Activated CD8-positive, alpha-beta T cell treated with anti-CD3 and anti-CD28 coated beads, Interleukin-2, amount 10 ng/mL, durations not matched to agents 7 days and 5 days (primary cell): ENCODE measurements around the gene GGCX. TPM values are rescaled to one million over a fixed set of nuclear protein-coding genes. Genes with fewer than 3 reads are reported as not detected.

Source experiments
- ATAC-seq: fragments of 150-1000 bp; cut with Tn5 transposase; one replicate; pipeline ENCODE4 v1.10.0; 2021; ENCODE audit warnings: moderate library complexity
- CTCF ChIA-PET: fragments of 350-600 bp; sonication (Branson Sonifier 250); formaldehyde crosslinking; loops from one replicate; lab custom pipeline; 2021; ENCODE audit warnings: antibody characterized with exemption; lab: Charles Lee
- POLR2A ChIA-PET: fragments of 350-600 bp; sonication (Branson Sonifier 250); formaldehyde crosslinking; loops from one replicate; lab custom pipeline; 2021; ENCODE audit warnings: antibody characterized with exemption; lab: Charles Lee
- DNase-seq: peaks from one replicate; pipeline ENCODE4 v3.0.0-alpha.2; 2020
- H3K27ac Mint-ChIP-seq: one replicate; pipeline ENCODE4 v1.8.0; 2021; ENCODE audit warnings: mild to moderate bottlenecking, mixed read lengths
- H3K27me3 Mint-ChIP-seq: one replicate; pipeline ENCODE4 v1.8.0; 2021; ENCODE audit warnings: low read depth, mixed read lengths
- H3K36me3 Mint-ChIP-seq: one replicate; pipeline ENCODE4 v1.8.0; 2021; ENCODE audit warnings: low read depth, mixed read lengths
- H3K4me1 Mint-ChIP-seq: one replicate; pipeline ENCODE4 v1.8.0; 2021; ENCODE audit warnings: low read depth, mixed read lengths
- H3K4me3 Mint-ChIP-seq: one replicate; pipeline ENCODE4 v1.8.0; 2021; ENCODE audit warnings: mild to moderate bottlenecking, mixed read lengths
- H3K9me3 Mint-ChIP-seq: one replicate; pipeline ENCODE4 v1.8.0; 2022; ENCODE audit warnings: mixed read lengths; ENCODE audit not compliant: insufficient read depth
- total RNA-seq, 2 experiments: library from RNA; stranded (reverse); gene quantifications; one replicate each; pipeline ENCODE4 v1.2.3, GENCODE V29; 2021

Gene GGCX
- total RNA-seq, 2 experiments from 2014 or later: 18.9 to 20.0 TPM

GRCh38 chr2:85600951-85601770 is 39.9 kb upstream of the GGCX start:
- ATAC-seq (no peak), DNase-seq (no peak)
- Mint-ChIP-seq H3K9me3 (no peaks in the 10 kb centered on the region), H3K36me3 (peaks cover 16% of the 10 kb centered on the region), H3K4me3 (peak overlapping the region; percentile 76), H3K27ac (peak overlapping the region; percentile 7), H3K27me3 (no peaks in the 10 kb centered on the region), H3K4me1 (peaks cover 30% of the 10 kb centered on the region)
- CTCF ChIA-PET: interaction anchor here (1.1 to 1.5 kb wide), 2 partner anchors 36 to 180 kb away, joined by 3 to 4 read pairs; no protein-coding TSS in a partner anchor
- POLR2A ChIA-PET: interaction anchor here (0.7 to 2.9 kb wide), 4 partner anchors 11 to 62 kb away, joined by 3 to 11 read pairs (median 4); partner anchors contain the start of genes C2orf68, MAT2A and VAMP5

- Mint-ChIP-seq H3K27ac (no peak overlapping the region), H3K36me3 (peaks cover 24% of the 10 kb centered on the region), H3K4me1 (peaks cover 36% of the 10 kb centered on the region), H3K4me3 (no peak overlapping the region), H3K27me3 (no peaks in the 10 kb centered on the region), H3K9me3 (no peaks in the 10 kb centered on the region)
- DNase-seq: no peak
- ChIA-PET POLR2A (interaction anchor here (0.6 to 2.9 kb wide), 5 partner anchors 10 to 273 kb away, joined by 3 to 11 read pairs (median 6); partner anchors contain the start of genes C2orf68, MAT2A and TGOLN2), CTCF (interaction anchor here (1.1 kb wide), 1 partner anchor 37 kb away, joined by 3 read pairs; no protein-coding TSS in a partner anchor)
- no peak for ATAC-seq
Measured at GRCh38 chr2:85600235-85600575, 38.9 kb upstream of the GGCX start.

- Mint-ChIP-seq H3K9me3 (no peaks in the 10 kb centered on the region), H3K36me3 (peaks cover 27% of the 10 kb centered on the region), H3K27me3 (no peaks in the 10 kb centered on the region), H3K27ac (peak overlapping the region; percentile 49), H3K4me1 (peaks cover 40% of the 10 kb centered on the region), H3K4me3 (no peak overlapping the region)
- ChIA-PET POLR2A (interaction anchor here (0.6 to 2.9 kb wide), 4 partner anchors 9 to 272 kb away, joined by 3 to 11 read pairs (median 6); partner anchors contain the start of genes C2orf68 and TGOLN2), CTCF (no interaction called here)
- DNase-seq: no peak
- ATAC-seq: no peak
Measured at GRCh38 chr2:85599468-85600234, 38.4 kb upstream of the GGCX start.

- H3K9me3 Mint-ChIP-seq: no peaks in the 10 kb centered on the region
- POLR2A ChIA-PET: interaction anchor here (1.3 to 2.3 kb wide), 2 partner anchors 8 to 11 kb away, joined by 6 read pairs; no protein-coding TSS in a partner anchor
- DNase-seq (no peak), ATAC-seq (no peak)
- peaks cover 46% of the 10 kb centered on the region for H3K4me1 Mint-ChIP-seq
- peaks cover 27% of the 10 kb centered on the region for H3K36me3 Mint-ChIP-seq
- no peak overlapping the region for H3K4me3 Mint-ChIP-seq
- H3K27me3 Mint-ChIP-seq: no peaks in the 10 kb centered on the region
- CTCF ChIA-PET: no interaction called here
- H3K27ac Mint-ChIP-seq: no peak overlapping the region
Measured at GRCh38 chr2:85598594-85599340, 37.5 kb upstream of the GGCX start.

- peaks cover 31% of the 10 kb centered on the region for H3K36me3 Mint-ChIP-seq
- ATAC-seq: no peak
- peak overlapping the region; percentile 97 for H3K27ac Mint-ChIP-seq
- no peak for DNase-seq
- H3K9me3 Mint-ChIP-seq: no peaks in the 10 kb centered on the region
- H3K27me3 Mint-ChIP-seq: no peaks in the 10 kb centered on the region
- CTCF ChIA-PET: interaction anchor here (1.7 to 2.7 kb wide), 2 partner anchors 40 to 45 kb away, joined by 7 to 8 read pairs; no protein-coding TSS in a partner anchor
- POLR2A ChIA-PET: interaction anchor here (0.6 to 4.6 kb wide), 4 partner anchors 9 to 15 kb away, joined by 3 to 28 read pairs (median 18); partner anchors contain the start of genes C2orf68 and VAMP5
- peaks cover 41% of the 10 kb centered on the region for H3K4me1 Mint-ChIP-seq
- peak overlapping the region; percentile 100 for H3K4me3 Mint-ChIP-seq
Measured at GRCh38 chr2:85597241-85597640, 35.9 kb upstream of the GGCX start.

GRCh38 chr2:85596486-85597143 is 35.3 kb upstream of the GGCX start:
- Mint-ChIP-seq H3K27ac (peak overlapping the region; percentile 97), H3K9me3 (no peaks in the 10 kb centered on the region), H3K4me3 (peak overlapping the region; percentile 100), H3K4me1 (peaks cover 37% of the 10 kb centered on the region), H3K27me3 (no peaks in the 10 kb centered on the region), H3K36me3 (peaks cover 33% of the 10 kb centered on the region)
- DNase-seq (no peak), ATAC-seq (no peak)
- CTCF ChIA-PET: interaction anchor here (1.4 to 2.7 kb wide), 3 partner anchors 40 to 175 kb away, joined by 5 to 8 read pairs (median 7); no protein-coding TSS in a partner anchor
- POLR2A ChIA-PET: interaction anchor here (0.6 to 4.6 kb wide), 9 partner anchors 9 to 351 kb away, joined by 3 to 28 read pairs (median 12); partner anchors contain the start of genes C2orf68, MAT2A, USP39 and VAMP5

- H3K4me1 Mint-ChIP-seq: peaks cover 37% of the 10 kb centered on the region
- DNase-seq (no peak), ATAC-seq (peak; percentile 9)
- peak overlapping the region; percentile 100 for H3K4me3 Mint-ChIP-seq
- no peaks in the 10 kb centered on the region for H3K9me3 Mint-ChIP-seq
- ChIA-PET POLR2A (interaction anchor here (0.6 to 4.6 kb wide), 11 partner anchors 9 to 350 kb away, joined by 3 to 28 read pairs (median 8); partner anchors contain the start of genes C2orf68, GGCX, MAT2A and USP39), CTCF (interaction anchor here (1.1 to 2.7 kb wide), 4 partner anchors 41 to 175 kb away, joined by 5 to 12 read pairs (median 8); no protein-coding TSS in a partner anchor)
- H3K27me3 Mint-ChIP-seq: no peaks in the 10 kb centered on the region
- H3K27ac Mint-ChIP-seq: peak overlapping the region; percentile 97
- H3K36me3 Mint-ChIP-seq: peaks cover 36% of the 10 kb centered on the region
Measured at GRCh38 chr2:85596026-85596333, 34.7 kb upstream of the GGCX start.

GRCh38 chr2:85595301-85596025 is 34.2 kb upstream of the GGCX start, which contains the start of gene RNF181:
RNF181 (plus strand) TSS chr2:85595745; CDS start chr2:85595764, 19 bp downstream.
- DNase-seq (peak; percentile 96), ATAC-seq (peak; percentile 100)
- POLR2A ChIA-PET: interaction anchor here (0.5 to 4.6 kb wide), 16 partner anchors 8 to 556 kb away, joined by 3 to 28 read pairs (median 4); partner anchors contain the start of genes C2orf68, GGCX, MAT2A and TGOLN2
- no peaks in the 10 kb centered on the region for H3K9me3 Mint-ChIP-seq
- CTCF ChIA-PET: interaction anchor here (0.9 to 2.7 kb wide), 6 partner anchors 9 to 174 kb away, joined by 3 to 12 read pairs (median 6); partner anchors contain the start of gene VAMP5
- peak within 1 kb of the TSS; percentile 97 for H3K27ac Mint-ChIP-seq
- H3K36me3 Mint-ChIP-seq: peaks cover 36% of the 10 kb centered on the region
- peak within 1 kb of the TSS; percentile 100 for H3K4me3 Mint-ChIP-seq
- peaks cover 37% of the 10 kb centered on the region for H3K4me1 Mint-ChIP-seq
- no peaks in the 10 kb centered on the region for H3K27me3 Mint-ChIP-seq

GRCh38 chr2:85594715-85595300 is 33.5 kb upstream of the GGCX start:
- POLR2A ChIA-PET: interaction anchor here (0.5 to 4.6 kb wide), 13 partner anchors 8 to 557 kb away, joined by 3 to 28 read pairs (median 6); partner anchors contain the start of genes C2orf68, ELMOD3, GGCX and TGOLN2
- peak overlapping the region; percentile 100 for H3K4me3 Mint-ChIP-seq
- H3K27ac Mint-ChIP-seq: peak overlapping the region; percentile 97
- CTCF ChIA-PET: interaction anchor here (0.9 to 2.7 kb wide), 6 partner anchors 10 to 173 kb away, joined by 3 to 12 read pairs (median 6); partner anchors contain the start of gene VAMP5
- peaks cover 42% of the 10 kb centered on the region for H3K4me1 Mint-ChIP-seq
- no peaks in the 10 kb centered on the region for H3K9me3 Mint-ChIP-seq
- H3K36me3 Mint-ChIP-seq: peaks cover 38% of the 10 kb centered on the region
- no peaks in the 10 kb centered on the region for H3K27me3 Mint-ChIP-seq
- DNase-seq: no peak
- ATAC-seq: no peak
